HFF-Myc (cell line): ENCODE results near the gene WNK2.

Experiments used
- DNase-seq: peaks from one replicate; pipeline ENCODE4 v3.0.0-alpha.2; 2011; ENCODE audit warnings: low read depth; ENCODE audit errors: extremely low read depth
- H3K4me3 ChIP-seq: replicated peaks from 2 replicates; pipeline ENCODE4 v1.5.1; 2011; ENCODE audit warnings: low read depth, mild to moderate bottlenecking, control low read depth, low read length
- TF ChIP-seq, protein P1 (sequence below): IDR thresholded peaks from 2 replicates; pipeline ENCODE4 v1.5.1; 2012; ENCODE audit warnings: mild to moderate bottlenecking, low read depth, low read length, control low read depth; ENCODE audit errors: missing control alignments

WNK2 gene

DNA sequence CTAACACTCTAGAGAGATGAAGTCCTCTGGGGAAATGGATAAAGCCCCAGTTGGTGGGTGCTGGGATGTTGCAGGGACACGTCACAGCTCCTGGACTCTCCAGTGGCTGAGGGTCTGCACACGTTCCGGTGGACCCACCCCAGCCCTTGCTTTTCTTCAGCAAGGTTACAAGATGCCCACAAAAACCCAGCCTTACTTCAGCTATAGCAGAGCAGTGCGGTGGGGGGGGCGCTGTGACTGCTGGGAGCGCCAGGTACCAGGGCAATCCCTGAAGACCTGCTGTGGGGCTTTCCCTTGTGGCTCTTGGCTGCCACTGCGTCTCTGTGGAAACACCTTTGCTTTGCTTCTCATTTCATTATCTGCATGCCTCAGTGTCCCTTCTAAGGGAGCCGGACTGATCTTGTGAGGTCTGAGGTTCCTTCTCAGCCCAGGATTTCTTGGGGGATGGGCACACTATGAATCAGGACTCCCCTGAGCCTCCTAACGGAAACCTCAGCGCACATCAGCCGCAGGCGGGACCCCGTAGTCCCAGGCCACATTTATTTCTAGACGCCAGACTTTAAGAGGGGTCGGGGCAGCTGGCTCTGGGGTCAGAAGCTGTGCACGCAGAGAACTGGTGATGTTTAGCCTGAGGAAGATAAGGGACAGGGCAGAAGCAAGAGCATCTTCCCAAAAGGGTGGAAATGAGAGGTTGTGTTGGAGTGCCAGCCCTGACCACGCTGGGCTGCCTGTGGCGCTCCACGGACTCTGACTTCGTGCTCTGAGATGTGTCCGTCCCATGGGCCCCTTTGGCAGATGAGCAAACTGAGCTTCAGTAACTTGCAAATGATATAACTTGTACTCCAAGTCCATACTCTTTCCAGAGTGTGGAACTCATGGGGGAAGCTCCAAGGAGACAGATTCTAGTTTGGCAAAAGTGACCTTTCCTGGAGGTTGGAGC lies 106.8 kb downstream of the WNK2 start:
- H3K4me3 ChIP-seq = no peak overlapping the region
- DNase-seq = no peak
- TF ChIP-seq, protein P1, sequence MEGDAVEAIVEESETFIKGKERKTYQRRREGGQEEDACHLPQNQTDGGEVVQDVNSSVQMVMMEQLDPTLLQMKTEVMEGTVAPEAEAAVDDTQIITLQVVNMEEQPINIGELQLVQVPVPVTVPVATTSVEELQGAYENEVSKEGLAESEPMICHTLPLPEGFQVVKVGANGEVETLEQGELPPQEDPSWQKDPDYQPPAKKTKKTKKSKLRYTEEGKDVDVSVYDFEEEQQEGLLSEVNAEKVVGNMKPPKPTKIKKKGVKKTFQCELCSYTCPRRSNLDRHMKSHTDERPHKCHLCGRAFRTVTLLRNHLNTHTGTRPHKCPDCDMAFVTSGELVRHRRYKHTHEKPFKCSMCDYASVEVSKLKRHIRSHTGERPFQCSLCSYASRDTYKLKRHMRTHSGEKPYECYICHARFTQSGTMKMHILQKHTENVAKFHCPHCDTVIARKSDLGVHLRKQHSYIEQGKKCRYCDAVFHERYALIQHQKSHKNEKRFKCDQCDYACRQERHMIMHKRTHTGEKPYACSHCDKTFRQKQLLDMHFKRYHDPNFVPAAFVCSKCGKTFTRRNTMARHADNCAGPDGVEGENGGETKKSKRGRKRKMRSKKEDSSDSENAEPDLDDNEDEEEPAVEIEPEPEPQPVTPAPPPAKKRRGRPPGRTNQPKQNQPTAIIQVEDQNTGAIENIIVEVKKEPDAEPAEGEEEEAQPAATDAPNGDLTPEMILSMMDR = no peak

DNA sequence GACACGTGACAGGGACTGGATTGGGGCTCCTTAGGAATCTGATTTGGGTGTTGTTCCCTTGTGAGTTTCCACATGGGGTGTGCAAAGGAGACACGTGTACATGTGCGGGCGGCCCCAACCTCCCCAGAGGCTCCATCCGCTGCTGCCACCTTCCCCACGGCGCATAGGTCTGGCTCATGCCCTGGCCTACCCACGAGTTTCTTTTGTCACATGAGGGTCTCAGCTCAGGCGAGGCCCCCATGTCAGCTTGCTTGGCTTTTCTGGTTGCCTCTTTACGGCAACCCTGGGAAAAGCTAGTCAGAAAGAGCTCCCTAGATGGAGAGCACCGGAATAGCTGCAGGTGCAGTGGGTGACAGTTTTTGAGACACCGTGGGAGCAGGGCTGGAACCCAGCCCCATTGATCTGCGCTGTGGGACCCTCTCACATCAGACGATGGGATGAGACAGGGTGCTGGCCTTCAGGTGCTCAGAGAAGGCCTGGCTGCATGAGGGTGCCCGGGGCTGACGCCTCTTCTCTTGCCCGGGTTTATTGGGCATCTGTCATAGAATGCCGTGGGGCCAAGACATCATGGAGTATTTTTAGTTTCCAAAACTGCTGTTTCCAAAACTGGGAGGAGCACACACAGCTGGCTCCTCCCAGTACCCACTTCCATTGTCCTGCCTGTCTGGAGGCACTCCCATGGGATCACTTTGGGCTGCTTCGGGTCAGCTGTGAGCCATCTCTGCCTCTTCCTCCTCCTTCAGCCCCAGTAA lies 107.8 kb downstream of the WNK2 start:
- TF ChIP-seq, protein P1 = no peak
- no peak overlapping the region for H3K4me3 ChIP-seq
- no peak for DNase-seq

DNA sequence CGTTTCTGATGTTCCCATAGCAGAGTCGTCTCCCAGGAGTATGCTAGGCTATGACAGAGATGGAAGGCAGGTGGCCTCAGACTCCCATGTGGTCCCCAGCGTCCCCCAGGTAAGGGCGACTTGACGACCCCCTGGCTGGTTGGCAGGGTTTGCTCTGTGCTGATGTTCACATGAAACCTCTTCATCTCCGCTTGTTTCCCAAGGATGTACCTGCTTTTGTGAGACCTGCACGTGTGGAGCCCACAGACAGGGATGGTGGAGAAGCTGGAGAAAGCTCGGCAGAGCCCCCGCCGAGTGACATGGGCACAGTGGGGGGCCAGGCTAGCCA lies 108.3 kb downstream of the WNK2 start:
- no peak for DNase-seq
- TF ChIP-seq, protein P1 = no peak
- H3K4me3 ChIP-seq = no peak overlapping the region

DNA sequence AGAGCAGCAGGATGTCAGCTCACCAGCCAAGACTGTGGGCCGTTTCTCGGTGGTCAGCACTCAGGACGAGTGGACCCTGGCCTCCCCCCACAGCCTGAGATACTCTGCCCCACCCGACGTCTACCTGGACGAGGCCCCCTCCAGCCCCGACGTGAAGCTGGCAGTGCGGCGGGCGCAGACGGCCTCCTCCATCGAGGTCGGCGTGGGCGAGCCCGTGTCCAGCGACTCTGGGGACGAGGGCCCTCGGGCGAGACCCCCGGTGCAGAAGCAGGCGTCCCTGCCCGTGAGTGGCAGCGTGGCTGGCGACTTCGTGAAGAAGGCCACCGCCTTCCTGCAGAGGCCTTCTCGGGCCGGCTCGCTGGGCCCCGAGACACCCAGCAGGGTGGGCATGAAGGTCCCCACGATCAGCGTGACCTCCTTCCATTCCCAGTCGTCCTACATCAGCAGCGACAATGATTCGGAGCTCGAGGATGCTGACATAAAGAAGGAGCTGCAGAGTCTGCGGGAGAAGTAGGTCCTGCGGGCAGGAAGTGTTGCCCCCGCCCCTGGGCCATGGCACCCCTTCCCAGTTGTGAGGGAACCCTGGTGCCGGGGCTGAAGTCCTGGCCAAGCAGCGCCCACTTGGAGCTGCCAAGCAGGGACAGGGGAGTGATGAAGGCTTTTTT lies 108.9 kb downstream of the WNK2 start:
- no peak overlapping the region for H3K4me3 ChIP-seq

DNA sequence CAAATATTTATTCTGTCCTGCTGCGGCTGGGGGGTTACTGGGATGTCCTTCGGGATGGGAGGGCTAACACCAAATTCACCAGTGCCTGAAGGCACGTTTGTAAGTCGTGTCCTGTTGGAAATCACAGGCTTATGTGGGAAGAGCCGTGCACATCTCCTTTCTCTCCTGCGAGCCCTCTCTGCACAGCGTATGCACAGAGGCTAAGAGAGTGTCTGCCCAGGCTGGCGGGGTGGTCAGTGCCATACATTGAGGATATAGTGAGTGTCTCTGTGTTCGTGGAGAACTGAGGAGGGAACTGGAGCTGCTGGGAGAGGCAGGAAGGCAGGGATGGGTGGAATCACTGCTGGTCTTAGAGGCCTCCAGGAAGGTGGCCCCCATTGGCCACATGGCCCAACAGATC lies 110.1 kb downstream of the WNK2 start:
- no peak overlapping the region for H3K4me3 ChIP-seq
- DNase-seq = no peak
- TF ChIP-seq, protein P1 = no peak

More for the DNA sequence above, 108.9 kb downstream of the WNK2 start:
- DNase-seq = no peak
- TF ChIP-seq, protein P1 = no peak

DNA sequence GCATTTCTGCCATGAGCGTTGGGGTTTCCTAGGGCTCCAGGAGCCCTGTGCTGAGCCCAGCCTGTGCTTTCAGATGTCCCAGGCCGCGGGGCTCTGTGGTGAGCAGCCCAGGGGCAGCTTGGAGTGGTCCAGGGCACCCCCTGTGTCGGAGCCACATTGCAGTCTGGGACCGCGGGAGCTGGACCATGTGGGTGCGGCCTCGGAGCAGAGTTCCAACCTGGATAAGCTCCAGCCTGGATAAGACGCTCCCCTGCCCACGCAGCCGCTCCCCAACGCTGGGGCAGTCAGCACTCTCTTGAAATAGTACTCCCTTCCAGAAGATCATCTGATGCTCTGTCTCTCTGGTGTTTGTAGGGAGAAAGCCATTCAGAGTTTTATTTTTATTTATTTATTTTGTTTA lies 111.1 kb downstream of the WNK2 start:
- no peak for DNase-seq
- H3K4me3 ChIP-seq = no peak overlapping the region
- TF ChIP-seq, protein P1 = no peak
